Mucosa of stomach (tissue), 1 donor: ENCODE data around the gene C6orf136.
A peak's percentile ranks its signal among the peaks of the same experiment; 100 is the strongest.

Experiments
- H3K27me3 ChIP-seq: one replicate; pipeline ENCODE4 v1.7.0; 2013; ENCODE audit warnings: mild to moderate bottlenecking, low read length; ENCODE audit not compliant: control insufficient read depth, insufficient read depth
- H3K36me3 ChIP-seq: one replicate; pipeline ENCODE4 v1.7.0; 2013; ENCODE audit warnings: low read length; ENCODE audit not compliant: control insufficient read depth, insufficient read depth
- H3K4me1 ChIP-seq: one replicate; pipeline ENCODE4 v1.7.0; 2013; ENCODE audit warnings: mild to moderate bottlenecking, low read length; ENCODE audit not compliant: control insufficient read depth, insufficient read depth
- H3K4me3 ChIP-seq: one replicate; pipeline ENCODE4 v1.7.0; 2013; ENCODE audit warnings: low read length
- H3K9ac ChIP-seq: one replicate; pipeline ENCODE4 v1.7.0; 2013; ENCODE audit warnings: mild to moderate bottlenecking, low read length, moderate library complexity
- H3K9me3 ChIP-seq: one replicate; pipeline ENCODE4 v1.7.0; 2013; ENCODE audit warnings: mild to moderate bottlenecking, low read length, moderate library complexity; ENCODE audit not compliant: control insufficient read depth
- donor health status: Pancreatic carcinoma.

C6orf136 gene

DNA sequence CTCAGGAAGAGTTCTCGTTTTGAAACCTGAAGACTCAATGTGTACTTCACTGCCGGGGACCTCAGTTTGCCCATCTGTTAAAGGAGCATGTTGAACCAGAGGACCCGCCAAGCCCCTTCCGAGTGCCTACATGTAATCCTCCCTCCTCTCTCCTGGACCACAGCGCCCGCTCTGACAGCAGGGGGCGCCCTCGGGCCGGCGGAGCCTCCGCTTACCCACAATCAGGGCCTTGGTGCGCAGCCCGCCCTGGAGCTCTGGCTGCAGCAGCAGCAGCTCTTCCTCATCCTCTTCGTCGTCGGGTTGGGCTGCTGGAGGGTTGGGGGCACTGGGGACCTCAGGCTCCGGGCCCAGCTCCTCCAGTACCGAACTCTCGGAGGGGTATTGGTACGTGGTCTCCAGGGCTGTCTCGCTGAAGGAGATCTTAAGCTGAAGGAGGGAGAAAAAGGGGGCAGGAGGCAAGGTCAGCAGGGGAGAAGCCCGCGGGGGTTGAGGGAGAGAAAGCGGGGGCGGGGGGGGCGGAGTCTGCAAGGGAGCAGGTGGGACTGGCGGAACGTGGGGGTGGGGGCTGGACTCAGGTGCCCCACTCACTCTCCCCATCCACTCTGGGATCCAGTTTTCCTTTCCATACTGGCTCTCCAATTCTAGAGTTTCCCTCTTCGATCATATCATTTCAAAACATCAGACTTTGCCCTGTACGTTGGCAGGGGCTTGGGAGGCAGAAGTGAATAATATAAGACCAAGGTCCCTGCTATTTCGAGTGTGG, 32.2 kb downstream of the C6orf136 start:
- Histone ChIP-seq H3K9ac (peak overlapping the region; percentile 45), H3K9me3 (no peaks in the 10 kb centered on the region)

DNA sequence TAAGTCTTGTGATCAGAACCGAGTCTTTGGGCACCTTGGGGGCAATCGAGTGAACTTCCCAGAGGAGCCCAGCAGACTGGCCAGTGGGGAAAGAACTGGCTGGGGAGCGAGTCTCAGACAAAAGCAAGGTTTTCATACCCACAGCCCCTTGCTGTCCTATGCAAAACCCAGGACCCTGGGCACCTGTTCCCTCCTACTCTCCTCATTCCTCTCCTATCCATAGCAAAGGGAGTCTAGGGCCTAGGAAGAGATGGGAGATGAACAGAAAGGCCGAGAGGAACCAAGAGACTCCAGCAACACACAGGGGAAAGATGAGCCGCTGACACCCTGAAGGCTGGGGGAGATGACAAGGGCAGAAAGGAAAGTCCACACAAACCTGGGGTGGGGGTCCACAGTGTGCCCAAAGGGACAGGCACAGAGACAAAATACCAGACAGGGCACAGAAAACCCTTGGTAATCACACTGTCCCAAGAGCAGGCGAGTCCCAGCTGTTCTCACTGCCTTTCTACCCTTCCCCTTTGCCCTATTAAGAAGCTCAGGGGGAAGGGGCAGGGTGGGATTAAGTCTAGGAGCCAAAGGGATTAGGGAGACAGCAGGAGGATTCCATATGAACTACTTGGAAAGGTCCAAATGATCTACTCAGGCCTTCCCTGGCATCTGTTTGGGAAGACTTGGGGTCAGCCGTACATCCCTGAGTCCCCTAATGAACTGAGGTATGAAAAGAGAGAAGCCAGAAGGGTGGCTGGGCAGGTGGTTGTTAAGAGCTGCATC, 33.0 kb downstream of the C6orf136 start:
- no peak overlapping the region for H3K4me3 ChIP-seq
- peaks cover 5% of the 10 kb centered on the region for H3K27me3 ChIP-seq
- H3K36me3 ChIP-seq: no peaks in the 10 kb centered on the region
- H3K9ac ChIP-seq: peak overlapping the region; percentile 45
- H3K4me1 ChIP-seq: peaks cover 19% of the 10 kb centered on the region
- H3K9me3 ChIP-seq: no peaks in the 10 kb centered on the region

More for the DNA sequence above, 32.2 kb downstream of the C6orf136 start:
- Histone ChIP-seq H3K36me3 (no peaks in the 10 kb centered on the region), H3K4me3 (no peak overlapping the region), H3K27me3 (peaks cover 5% of the 10 kb centered on the region), H3K4me1 (peaks cover 16% of the 10 kb centered on the region)

DNA sequence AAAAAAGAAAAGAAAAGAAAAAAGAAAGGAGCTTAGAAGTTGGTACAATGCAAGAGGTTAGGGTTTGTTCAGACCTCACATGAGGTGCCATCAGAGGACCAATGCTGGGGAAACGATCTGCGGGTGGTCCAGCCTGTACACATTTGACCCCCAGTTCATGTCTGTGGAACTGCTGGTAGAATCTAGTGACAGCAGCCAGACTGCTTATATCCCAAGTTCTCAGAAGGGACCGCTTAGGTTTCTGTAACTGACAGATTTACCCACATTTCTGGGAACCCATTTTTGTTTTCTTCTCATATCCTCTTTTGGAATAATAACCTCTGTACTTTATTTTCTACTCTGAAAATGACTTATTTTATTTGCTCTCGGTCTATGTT, 34.8 kb downstream of the C6orf136 start:
- Histone ChIP-seq H3K27me3 (peaks cover 5% of the 10 kb centered on the region), H3K4me1 (peaks cover 30% of the 10 kb centered on the region), H3K36me3 (no peaks in the 10 kb centered on the region), H3K4me3 (no peak overlapping the region), H3K9me3 (no peaks in the 10 kb centered on the region), H3K9ac (peak overlapping the region; percentile 60)

DNA sequence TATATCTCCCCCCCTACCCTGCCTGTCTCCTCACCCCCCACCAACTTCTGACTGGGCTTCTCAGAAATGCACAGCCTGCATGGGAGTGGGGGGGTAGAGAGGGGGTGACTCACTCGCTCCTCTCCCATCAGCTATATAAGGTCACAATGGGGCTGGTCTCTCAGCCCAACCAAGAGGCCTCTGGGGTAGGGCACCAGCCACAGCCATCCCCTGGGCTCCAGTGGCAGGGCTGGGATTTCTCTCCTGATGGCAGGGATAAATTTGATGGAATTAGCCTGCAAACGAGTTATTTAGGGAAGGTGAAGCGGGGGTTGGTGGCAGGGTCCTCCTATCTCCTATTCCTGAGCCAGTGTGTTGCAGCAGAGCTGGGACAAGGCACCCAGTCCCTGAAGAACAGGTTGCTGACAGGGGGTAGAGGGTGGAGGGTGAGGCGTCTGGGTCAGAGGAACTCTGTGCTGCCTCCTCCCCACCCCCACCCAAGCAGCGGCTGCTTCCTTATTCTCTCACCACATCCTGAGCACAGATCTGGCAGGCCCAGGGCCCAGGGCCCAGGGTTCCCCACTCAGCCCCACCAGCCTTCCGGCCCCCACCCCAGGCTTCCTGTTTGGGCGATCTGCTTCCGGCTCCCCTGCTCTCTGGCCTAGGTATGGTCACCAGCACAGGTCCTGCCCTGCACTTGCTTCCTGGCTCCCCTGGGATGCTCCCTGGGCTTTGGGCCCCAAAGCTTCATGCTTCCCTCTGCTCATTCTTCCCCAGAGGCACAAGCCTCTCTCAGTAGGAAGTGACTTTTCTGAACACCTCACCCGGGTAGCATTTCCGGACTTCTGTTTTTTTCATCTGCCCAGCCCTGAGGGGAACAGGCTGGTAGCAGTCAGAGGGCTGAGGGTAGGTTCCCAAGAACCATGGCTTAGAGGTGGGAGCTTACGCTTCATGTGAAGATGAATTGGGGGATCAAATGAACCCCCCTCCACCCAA, 35.5 kb downstream of the C6orf136 start:
- Histone ChIP-seq H3K4me3 (no peak overlapping the region), H3K9ac (peak overlapping the region; percentile 60), H3K36me3 (no peaks in the 10 kb centered on the region), H3K27me3 (peaks cover 5% of the 10 kb centered on the region), H3K4me1 (peaks cover 31% of the 10 kb centered on the region), H3K9me3 (no peaks in the 10 kb centered on the region)

DNA sequence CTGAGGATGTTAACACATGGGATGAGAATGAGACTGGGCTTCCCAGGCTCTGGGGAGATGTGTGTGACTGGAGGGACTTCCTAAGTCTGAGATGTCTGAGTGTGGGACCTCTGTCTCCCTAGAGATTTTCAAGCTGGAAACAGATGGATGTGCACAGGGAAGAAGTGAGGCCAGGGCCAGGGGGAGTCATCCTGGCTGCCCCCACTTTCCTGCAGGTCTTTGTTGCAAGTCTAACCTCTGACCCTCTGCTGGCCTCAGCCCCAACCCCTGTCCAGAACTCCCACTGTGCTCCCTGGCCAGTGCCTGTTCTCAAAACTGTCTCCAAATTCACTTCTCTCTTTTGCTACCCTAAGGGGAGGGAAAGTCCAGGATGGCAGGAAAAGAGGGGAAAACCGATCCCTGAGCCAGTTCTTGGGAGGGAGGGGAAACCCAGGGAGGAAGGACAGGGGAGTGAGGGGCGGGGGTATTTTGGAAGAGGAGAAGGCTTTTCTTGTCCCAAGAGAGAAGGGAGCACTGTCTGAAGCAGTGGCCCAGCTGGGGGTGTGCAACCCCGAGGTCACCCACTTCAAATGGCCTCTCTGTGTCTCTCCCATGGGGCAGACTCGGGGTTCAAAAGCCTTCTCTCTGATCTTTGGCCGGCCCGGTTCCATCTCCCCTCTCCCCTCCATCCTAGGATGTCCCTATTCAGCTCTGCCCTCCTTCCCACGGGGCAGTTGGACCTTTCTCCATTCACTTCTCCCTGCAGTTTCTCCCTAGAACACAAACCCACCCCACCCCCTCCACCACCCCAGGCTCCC, 36.4 kb downstream of the C6orf136 start:
- peaks cover 39% of the 10 kb centered on the region for H3K4me1 ChIP-seq

DNA sequence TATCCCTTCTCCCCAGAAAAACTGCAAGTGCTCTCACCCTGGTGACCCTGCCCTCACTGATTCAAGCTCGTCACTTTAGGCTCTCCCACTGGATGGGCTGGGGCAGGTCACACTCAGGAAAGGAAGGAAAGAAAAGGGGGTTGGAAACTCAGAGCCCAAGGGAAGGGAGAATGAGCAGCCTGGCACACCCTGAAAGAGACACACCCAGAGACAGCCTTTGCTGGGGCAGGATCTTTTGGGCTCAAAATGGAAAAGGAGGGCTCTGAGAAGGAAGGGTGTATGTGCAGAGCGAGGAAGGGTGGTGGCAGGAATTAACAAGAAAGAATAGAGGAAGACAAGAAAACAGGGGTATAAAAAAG, 37.0 kb downstream of the C6orf136 start:
- no peaks in the 10 kb centered on the region for H3K36me3 ChIP-seq
- peak overlapping the region; percentile 60 for H3K9ac ChIP-seq
- H3K4me3 ChIP-seq: peak overlapping the region; percentile 19
- H3K9me3 ChIP-seq: no peaks in the 10 kb centered on the region
- H3K4me1 ChIP-seq: peaks cover 43% of the 10 kb centered on the region
- H3K27me3 ChIP-seq: peaks cover 8% of the 10 kb centered on the region

More for the DNA sequence above, 36.4 kb downstream of the C6orf136 start:
- Histone ChIP-seq H3K9ac (peak overlapping the region; percentile 60), H3K9me3 (no peaks in the 10 kb centered on the region), H3K27me3 (peaks cover 8% of the 10 kb centered on the region), H3K36me3 (no peaks in the 10 kb centered on the region), H3K4me3 (peak overlapping the region; percentile 19)

DNA sequence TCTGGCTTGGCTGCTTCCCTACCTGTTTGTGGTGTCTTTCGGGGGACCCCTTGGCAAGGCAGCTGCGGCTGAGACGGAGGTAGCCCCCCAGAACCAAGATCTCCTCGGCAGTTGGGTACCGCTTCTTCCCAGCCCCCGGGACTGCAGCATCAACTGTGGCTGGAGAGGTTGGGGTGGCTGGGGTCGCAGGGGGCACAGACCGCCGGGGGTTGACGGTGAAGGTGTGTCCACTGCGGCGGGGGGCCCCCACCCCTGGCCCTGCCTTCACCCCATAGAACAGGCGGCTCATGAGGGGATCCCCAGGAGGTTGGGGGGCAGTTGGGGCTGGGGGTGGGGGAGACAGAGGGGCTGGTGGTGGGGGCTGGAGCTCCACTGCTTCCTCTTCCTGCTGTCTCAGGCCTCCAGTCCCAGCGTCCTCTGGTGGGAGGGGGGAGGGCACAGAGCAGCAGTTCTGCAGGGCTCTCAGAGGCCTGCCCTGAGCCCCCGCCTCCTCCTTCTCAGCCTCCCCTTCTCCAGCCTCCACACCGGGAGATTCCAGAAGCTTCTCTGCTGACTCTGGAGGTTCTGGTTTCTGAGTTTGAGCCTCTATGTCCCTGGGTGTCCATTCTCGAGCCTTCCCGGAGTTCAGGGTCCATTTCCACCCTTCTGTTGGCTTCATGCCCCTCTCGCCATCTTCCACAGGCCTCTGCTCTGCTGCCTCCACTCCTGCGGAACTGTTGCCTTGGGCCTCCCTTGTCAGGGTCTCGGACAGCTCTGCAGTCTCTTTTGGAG, 37.6 kb downstream of the C6orf136 start:
- no peaks in the 10 kb centered on the region for H3K36me3 ChIP-seq
- H3K4me1 ChIP-seq: peaks cover 38% of the 10 kb centered on the region

DNA sequence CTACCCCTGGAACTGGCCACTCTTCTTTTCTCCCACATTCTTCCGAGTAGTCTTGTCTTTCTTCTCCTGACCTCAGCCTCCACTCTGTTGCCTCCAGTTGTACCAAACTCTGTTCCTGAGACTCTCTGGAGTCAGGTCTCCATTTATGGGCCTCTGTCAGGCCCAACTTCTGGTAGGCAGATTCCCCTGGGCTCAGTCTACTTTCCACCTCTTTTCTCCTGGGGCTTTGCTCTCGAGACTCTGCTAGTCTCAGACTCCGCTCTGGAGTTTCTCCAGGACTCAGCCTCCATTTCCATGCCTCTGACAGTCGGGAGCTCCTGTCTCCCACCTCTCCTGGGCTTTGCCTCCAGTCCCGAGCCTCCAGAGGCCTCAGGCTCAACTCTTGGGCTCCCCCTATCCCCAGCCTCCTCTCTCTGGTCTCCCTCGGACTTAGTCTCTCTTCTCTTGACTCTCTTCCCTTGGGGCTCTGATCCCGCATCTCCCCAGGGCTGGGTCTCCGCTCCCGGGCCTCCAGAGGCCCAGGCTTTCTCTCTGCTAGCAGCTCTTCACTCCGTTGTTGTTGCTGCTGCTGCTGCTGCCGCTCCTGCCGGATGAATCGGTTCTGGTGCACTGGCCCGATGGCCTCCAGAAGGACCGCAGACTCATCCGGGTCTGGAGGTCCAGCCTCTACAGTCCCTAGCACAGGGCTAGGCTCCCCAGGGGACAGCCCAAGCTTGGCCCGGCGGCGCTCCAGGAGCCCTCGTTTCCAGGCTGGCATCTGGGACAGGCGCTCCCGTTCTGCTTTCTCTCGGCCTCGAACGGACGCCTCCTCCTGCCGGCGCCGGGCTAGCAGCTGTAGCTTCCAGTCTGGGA, 38.5 kb downstream of the C6orf136 start:
- Histone ChIP-seq H3K36me3 (no peaks in the 10 kb centered on the region), H3K9ac (peak overlapping the region; percentile 71), H3K9me3 (no peaks in the 10 kb centered on the region), H3K27me3 (peaks cover 3% of the 10 kb centered on the region), H3K4me3 (peak overlapping the region; percentile 55), H3K4me1 (peaks cover 42% of the 10 kb centered on the region)

More for the DNA sequence above, 37.6 kb downstream of the C6orf136 start:
- H3K4me3 ChIP-seq: peak overlapping the region; percentile 55
- H3K27me3 ChIP-seq: peaks cover 6% of the 10 kb centered on the region
- H3K9me3 ChIP-seq: no peaks in the 10 kb centered on the region
- H3K9ac ChIP-seq: peak overlapping the region; percentile 71

DNA sequence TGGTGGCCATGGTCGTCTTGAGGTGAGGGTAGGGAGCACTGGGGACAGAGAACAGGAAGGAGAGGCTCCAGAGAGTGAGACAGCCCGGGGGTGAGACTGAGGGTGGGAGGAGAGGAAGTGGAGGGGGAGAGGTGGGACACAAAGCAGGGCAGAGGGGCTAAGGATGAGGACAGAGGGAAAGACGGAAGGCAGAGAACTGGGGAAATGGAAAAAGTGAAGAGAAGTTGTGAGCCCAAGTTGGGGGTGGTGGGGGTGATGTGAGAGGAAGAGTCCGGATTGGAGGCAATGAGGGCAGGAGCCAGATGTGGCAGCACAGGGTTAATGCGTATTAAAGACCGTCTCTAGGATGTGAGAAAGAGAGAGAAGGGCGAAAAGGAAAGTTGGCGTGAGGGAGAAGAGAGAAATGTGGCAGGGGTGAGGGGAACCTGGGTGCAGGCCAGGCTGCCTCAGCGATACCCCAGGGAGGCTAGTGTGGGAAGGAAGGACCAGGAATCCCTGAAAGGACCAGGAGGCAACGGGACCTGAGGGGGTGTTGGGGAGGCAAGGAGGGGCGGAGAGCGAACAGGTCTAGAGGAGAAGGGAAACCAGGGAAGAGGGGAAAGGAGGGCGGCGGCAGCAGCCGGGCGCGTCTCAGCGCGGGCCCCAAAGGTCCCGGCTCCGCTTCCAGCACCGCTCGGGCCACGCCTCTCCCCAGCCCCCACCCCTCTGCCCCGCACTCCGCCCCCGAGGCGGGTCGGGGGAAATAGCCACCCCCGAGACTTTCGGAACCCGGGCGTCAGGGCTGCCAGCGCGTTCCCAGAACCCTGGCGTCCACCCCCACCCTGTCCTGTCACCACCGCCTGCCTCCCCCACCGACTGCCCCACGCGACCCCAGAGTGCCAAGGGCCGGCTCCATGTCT, 39.3 kb downstream of the C6orf136 start, which contains the start of gene PPP1R18:
Gene PPP1R18 (minus strand): TSS at position 637 of the 899 bp plus-strand sequence. CDS start 627 bp downstream, at position 10.
- Histone ChIP-seq H3K27me3 (peaks cover 3% of the 10 kb centered on the region), H3K9me3 (no peaks in the 10 kb centered on the region), H3K4me1 (peaks cover 43% of the 10 kb centered on the region), H3K4me3 (peak within 1 kb of the TSS; percentile 61), H3K9ac (peak within 1 kb of the TSS; percentile 71), H3K36me3 (no peaks in the 10 kb centered on the region)
